H9 (cell line): Measurements from ENCODE around the gene MNAT1. TPM values are rescaled to one million over a fixed set of nuclear protein-coding genes. Genes with fewer than 3 reads are reported as not detected.

Experiments used
- DNase-seq: peaks from one replicate; pipeline ENCODE4 v3.0.0-alpha.2; 2017
- H2AFZ ChIP-seq: one replicate; pipeline ENCODE4 v1.6.1; 2013; ENCODE audit warnings: mild to moderate bottlenecking, low read length, control low read depth, moderate library complexity
- H2AK5ac ChIP-seq: 2 replicates; pipeline ENCODE4 v1.6.1; 2013; ENCODE audit warnings: low read length, control low read depth, mixed read lengths; ENCODE audit not compliant: insufficient read length
- H2BK120ac ChIP-seq: one replicate; pipeline ENCODE4 v1.6.1; 2013; ENCODE audit warnings: low read depth, mild to moderate bottlenecking, low read length, control low read depth, inconsistent platforms; ENCODE audit not compliant: poor library complexity, severe bottlenecking
- H2BK12ac ChIP-seq: 2 replicates; pipeline ENCODE4 v1.6.1; 2013; ENCODE audit warnings: low read length, control low read depth, mixed read lengths, low read depth; ENCODE audit not compliant: insufficient read length
- H2BK15ac ChIP-seq: 2 replicates; pipeline ENCODE4 v1.6.1; 2013; ENCODE audit warnings: low read depth, low read length, control low read depth
- H2BK20ac ChIP-seq: one replicate; pipeline ENCODE4 v1.6.1; 2013; ENCODE audit warnings: low read depth, mild to moderate bottlenecking, low read length, control low read depth, inconsistent platforms; ENCODE audit not compliant: poor library complexity, severe bottlenecking
- H2BK5ac ChIP-seq: 2 replicates; pipeline ENCODE4 v1.6.1; 2013; ENCODE audit warnings: low read length, control low read depth, mixed read lengths; ENCODE audit not compliant: insufficient read length
- H3K14ac ChIP-seq: 2 replicates; pipeline ENCODE4 v1.6.1; 2013; ENCODE audit warnings: low read length, control low read depth; ENCODE audit not compliant: insufficient read depth
- H3K18ac ChIP-seq: 2 replicates; pipeline ENCODE4 v1.6.1; 2013; ENCODE audit warnings: low read depth, mild to moderate bottlenecking, mixed read lengths, low read length, control low read depth; ENCODE audit not compliant: insufficient read length
- H3K23ac ChIP-seq: 2 replicates; pipeline ENCODE4 v1.6.1; 2013; ENCODE audit warnings: low read length, control low read depth, mixed read lengths, low read depth; ENCODE audit not compliant: insufficient read length
- H3K23me2 ChIP-seq: 2 replicates; pipeline ENCODE4 v1.6.1; 2013; ENCODE audit warnings: low read depth, mild to moderate bottlenecking, mixed read lengths, low read length, control low read depth; ENCODE audit not compliant: insufficient read length, poor library complexity, severe bottlenecking
- H3K27ac ChIP-seq: 2 replicates; pipeline ENCODE4 v1.5.1; 2013; ENCODE audit warnings: low read length, control low read depth, mixed read lengths, low read depth; ENCODE audit not compliant: insufficient read length
- H3K27me3 ChIP-seq: 2 replicates; pipeline ENCODE4 v1.6.1; 2013; ENCODE audit warnings: low read length, control low read depth, inconsistent platforms; ENCODE audit not compliant: insufficient read depth
- H3K4ac ChIP-seq: 2 replicates; pipeline ENCODE4 v1.6.1; 2013; ENCODE audit warnings: low read depth, mild to moderate bottlenecking, control low read depth, inconsistent platforms, low read length, moderate library complexity
- H3K4me1 ChIP-seq: 2 replicates; pipeline ENCODE4 v1.6.1; 2013; ENCODE audit warnings: low read length, control low read depth, inconsistent platforms; ENCODE audit not compliant: insufficient read depth
- H3K4me2 ChIP-seq: 2 replicates; pipeline ENCODE4 v1.6.1; 2013; ENCODE audit warnings: low read length, control low read depth, mixed read lengths; ENCODE audit not compliant: insufficient read length, insufficient read depth
- H3K56ac ChIP-seq: 2 replicates; pipeline ENCODE4 v1.6.1; 2013; ENCODE audit warnings: low read depth, mild to moderate bottlenecking, mixed read lengths, low read length, control low read depth; ENCODE audit not compliant: insufficient read length
- H3K79me1 ChIP-seq: 2 replicates; pipeline ENCODE4 v1.6.1; 2013; ENCODE audit warnings: low read depth, mild to moderate bottlenecking, moderate library complexity, low read length, control low read depth, inconsistent platforms; ENCODE audit not compliant: insufficient read depth, poor library complexity, severe bottlenecking
- H3K79me2 ChIP-seq: 2 replicates; pipeline ENCODE4 v1.6.1; 2013; ENCODE audit warnings: low read length, control low read depth, inconsistent platforms; ENCODE audit not compliant: insufficient read depth
- H3K9ac ChIP-seq: 2 replicates; pipeline ENCODE4 v1.6.1; 2013; ENCODE audit warnings: low read length, control low read depth, mixed read lengths; ENCODE audit not compliant: insufficient read length; ENCODE audit errors: extremely low read depth
- H3K9me3 ChIP-seq: one replicate; pipeline ENCODE4 v1.6.1; 2013; ENCODE audit warnings: low read depth, low read length, inconsistent platforms; ENCODE audit not compliant: control insufficient read depth
- H3T11ph ChIP-seq: one replicate; pipeline ENCODE4 v1.6.1; 2013; ENCODE audit warnings: mild to moderate bottlenecking, low read length, control low read depth, inconsistent platforms
- H4K20me1 ChIP-seq: one replicate; pipeline ENCODE4 v1.6.1; 2013; ENCODE audit not compliant: control insufficient read depth, insufficient read length, insufficient read depth
- H4K5ac ChIP-seq: 2 replicates; pipeline ENCODE4 v1.6.1; 2013; ENCODE audit warnings: low read depth, mild to moderate bottlenecking, mixed read lengths, low read length, control low read depth; ENCODE audit not compliant: insufficient read length
- H4K8ac ChIP-seq: replicated peaks from 2 replicates; pipeline ENCODE4 v1.6.1; 2013; ENCODE audit warnings: low read length, control low read depth, mixed read lengths, low read depth; ENCODE audit not compliant: insufficient read length
- H4K91ac ChIP-seq: 2 replicates; pipeline ENCODE4 v1.6.1; 2013; ENCODE audit warnings: low read depth, mild to moderate bottlenecking, moderate library complexity, mixed read lengths, low read length, control low read depth; ENCODE audit not compliant: insufficient read length
- H3K27ac Mint-ChIP-seq, 3 experiments: 2 replicates in 2 of 3; 3 replicates in 1 of 3; pipeline ENCODE4 v1.8.0; 2020 to 2021; ENCODE audit warnings: mixed read lengths in 3 of 3, mild to moderate bottlenecking in 1 of 3, moderate library complexity in 1 of 3
- H3K27me3 Mint-ChIP-seq: 2 replicates; pipeline ENCODE4 v1.8.0; 2021; ENCODE audit warnings: low read depth, mild to moderate bottlenecking, moderate library complexity, mixed read lengths
- H3K36me3 Mint-ChIP-seq, 3 experiments: 2 replicates in 2 of 3; 3 replicates in 1 of 3; pipeline ENCODE4 v1.8.0; 2020 to 2021; ENCODE audit warnings: low read depth in 3 of 3, mixed read lengths in 3 of 3; ENCODE audit not compliant: insufficient read depth in 1 of 3
- H3K4me1 Mint-ChIP-seq, 2 experiments: 2 replicates each; pipeline ENCODE4 v1.8.0; 2020; ENCODE audit warnings: mixed read lengths in 2 of 2
- H3K4me3 Mint-ChIP-seq, 2 experiments: 2 replicates in 1 of 2; 3 replicates in 1 of 2; pipeline ENCODE4 v1.8.0; 2020 to 2021; ENCODE audit warnings: mild to moderate bottlenecking in 2 of 2, mixed read lengths in 2 of 2, moderate library complexity in 1 of 2
- H3K9me3 Mint-ChIP-seq, 2 experiments: 2 replicates in 1 of 2; 3 replicates in 1 of 2; pipeline ENCODE4 v1.8.0; 2020; ENCODE audit warnings: mild to moderate bottlenecking in 2 of 2, mixed read lengths in 2 of 2, moderate library complexity in 1 of 2
- CTCF ChIP-seq: fragments of 200-600 bp; sonication (generic); conservative IDR thresholded peaks from 3 replicates; pipeline ENCODE4 v1.8.0; 2021; ENCODE audit warnings: antibody characterized with exemption, mild to moderate bottlenecking
- WGBS: extraction: QIAGEN DNeasy Blood & Tissue Kit; methylation state at CpG from one replicate; pipeline ENCODE4 v1.1.7; 2013; ENCODE audit warnings: missing lambda C conversion rate, low lambda C conversion rate, mixed read lengths; ENCODE audit not compliant: insufficient read length; ENCODE audit errors: extremely low coverage; 5-methylcytosine and 5-hydroxymethylcytosine counted together
- total RNA-seq: library from RNA; stranded (reverse); gene quantifications from 2 replicates; pipeline ENCODE4 v1.2.1, GENCODE V29; 2021

MNAT1 gene
- total RNA-seq, 1 experiment from 2014 or later = 43.1 TPM

DNA sequence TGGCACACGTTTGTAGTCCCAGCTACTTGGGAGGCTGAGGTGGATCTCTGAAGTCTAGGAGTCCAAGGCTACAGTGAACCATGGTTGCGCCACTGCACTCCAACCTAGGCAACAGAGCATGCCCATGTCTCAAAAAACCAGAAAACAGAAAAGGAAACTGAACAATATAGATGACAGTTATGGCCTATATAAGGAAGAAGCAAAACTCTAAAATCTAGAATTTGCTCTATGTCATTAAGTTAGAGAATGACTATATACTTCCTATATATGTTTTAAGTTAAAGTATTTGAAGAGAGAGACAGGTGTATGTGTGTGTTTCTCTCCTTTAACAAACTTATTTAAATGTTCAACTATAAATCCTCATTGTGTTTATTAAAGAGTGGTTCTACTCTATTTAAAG, 65.8 kb downstream of the MNAT1 start:
- Histone ChIP-seq H3K14ac (no peak overlapping the region), H2BK5ac (no peak overlapping the region), H3K27ac (no peak overlapping the region), H2BK12ac (no peak overlapping the region), H3T11ph (no peak overlapping the region), H3K18ac (no peak overlapping the region), H2AFZ (no peak overlapping the region), H4K5ac (no peak overlapping the region), H3K4me1 (no peaks in the 10 kb centered on the region), H2AK5ac (no peak overlapping the region), H3K23ac (no peak overlapping the region), H3K9ac (no peak overlapping the region), H3K27me3 (no peaks in the 10 kb centered on the region), H2BK15ac (no peak overlapping the region), H3K9me3 (no peaks in the 10 kb centered on the region), H3K4me2 (no peak overlapping the region), H3K79me1 (no peaks in the 10 kb centered on the region), H3K79me2 (no peaks in the 10 kb centered on the region), H3K23me2 (no peaks in the 10 kb centered on the region), H3K56ac (no peak overlapping the region), H2BK20ac (no peak overlapping the region), H2BK120ac (no peak overlapping the region), H4K91ac (no peak overlapping the region), H4K20me1 (no peaks in the 10 kb centered on the region), H4K8ac (no peak overlapping the region), H3K4ac (no peak overlapping the region)
- TF ChIP-seq CTCF = no peak
- WGBS = no CpG with 5 or more reads among the region's 2 CpGs
- H3K27me3 Mint-ChIP-seq = no peaks in the 10 kb centered on the region
- H3K9me3 Mint-ChIP-seq = no peaks in the 10 kb centered on the region
- DNase-seq = no peak
- no peak overlapping the region for H3K4me3 Mint-ChIP-seq
- H3K27ac Mint-ChIP-seq = no peak overlapping the region
- H3K36me3 Mint-ChIP-seq = peaks cover 2 to 8% (median 3%) of the 10 kb centered on the region in 3 experiments; a peak in 3 of 7 replicates
- H3K4me1 Mint-ChIP-seq = no peaks in the 10 kb centered on the region
